ENCODE results near the gene UCP1.

GRCh38 chr4:140602714-140603113, 34.0 kb upstream of the UCP1 start:
- TF ChIP-seq CTCF (IDR thresholded peaks at IDR 0.05; ENCODE audit: low read depth, low read length, missing input control): no peak
- no peak for TF ChIP-seq REST (IDR thresholded peaks at IDR 0.05)
- TF ChIP-seq HNF4A (conservative IDR thresholded peaks at IDR 0.05): no peak
- no peak for TF ChIP-seq MAX (IDR thresholded peaks at IDR 0.05)
- no peak for TF ChIP-seq ATF3 (IDR thresholded peaks at IDR 0.05)

Measured in liver (tissue), 3 donors.